Loucy (cell line): ENCODE data around the gene MCHR1.

Experiments
- H2AFZ ChIP-seq: fragments of 200-600 bp; sonication (generic); 2 replicates; pipeline ENCODE4 v1.6.0; 2016; ENCODE audit warnings: antibody characterized with exemption, mild to moderate bottlenecking, low read length, moderate library complexity
- H3F3A ChIP-seq: fragments of 200-600 bp; 2 replicates; pipeline ENCODE4 v1.6.0; 2016; ENCODE audit warnings: antibody characterized with exemption, low read depth, mild to moderate bottlenecking
- H3K27me3 ChIP-seq: fragments of 200-600 bp; sonication (generic); 2 replicates; pipeline ENCODE4 v1.6.1; 2014; ENCODE audit warnings: low read length, mild to moderate bottlenecking; ENCODE audit not compliant: insufficient read depth, poor library complexity, severe bottlenecking
- H3K36me3 ChIP-seq: fragments of 200-600 bp; sonication (generic); 2 replicates; pipeline ENCODE4 v1.6.1; 2016; ENCODE audit warnings: low read length; ENCODE audit not compliant: insufficient read depth
- H3K4me1 ChIP-seq: fragments of 200-600 bp; sonication (generic); 2 replicates; pipeline ENCODE4 v1.5.1; 2014; ENCODE audit warnings: low read length, mild to moderate bottlenecking; ENCODE audit not compliant: insufficient read depth, poor library complexity, severe bottlenecking
- H3K4me2 ChIP-seq: fragments of 200-600 bp; sonication (generic); 2 replicates; pipeline ENCODE4 v1.6.0; 2014; ENCODE audit warnings: antibody characterized with exemption, low read length, low read depth, mild to moderate bottlenecking; ENCODE audit not compliant: poor library complexity, severe bottlenecking
- H3K4me3 ChIP-seq: fragments of 200-600 bp; sonication (generic); 2 replicates; pipeline ENCODE4 v1.5.1; 2014; ENCODE audit warnings: low read length, mild to moderate bottlenecking, mixed read lengths; ENCODE audit not compliant: poor library complexity, severe bottlenecking
- H3K79me2 ChIP-seq: fragments of 200-600 bp; sonication (generic); 2 replicates; pipeline ENCODE4 v1.6.1; 2014; ENCODE audit warnings: low read length; ENCODE audit not compliant: insufficient read depth
- H3K9ac ChIP-seq: fragments of 200-600 bp; sonication (generic); 2 replicates; pipeline ENCODE4 v1.6.0; 2014; ENCODE audit warnings: mild to moderate bottlenecking, low read depth, low read length, moderate library complexity; ENCODE audit not compliant: poor library complexity, severe bottlenecking
- H3K9me2 ChIP-seq: fragments of 200-600 bp; sonication (generic); replicated peaks from 2 replicates; pipeline ENCODE4 v1.6.1; 2016; ENCODE audit warnings: low read depth, low read length, mixed read lengths
- H3K9me3 ChIP-seq: fragments of 200-600 bp; sonication (generic); 2 replicates; pipeline ENCODE4 v1.6.1; 2014; ENCODE audit warnings: mild to moderate bottlenecking, antibody characterized with exemption, low read length, low read depth; ENCODE audit not compliant: insufficient read depth
- H4K20me1 ChIP-seq: fragments of 200-600 bp; sonication (generic); 2 replicates; pipeline ENCODE4 v1.6.0; 2014; ENCODE audit warnings: antibody characterized with exemption, low read length, mild to moderate bottlenecking; ENCODE audit not compliant: insufficient read depth, poor library complexity, severe bottlenecking
- EZH2phosphoT487 ChIP-seq: fragments of 200-600 bp; IDR thresholded peaks from 2 replicates; pipeline ENCODE4 v1.6.1; 2018; ENCODE audit warnings: antibody characterized with exemption, mild to moderate bottlenecking, moderate library complexity, borderline replicate concordance
- TF ChIP-seq, protein P1 (sequence below): fragments of 200-600 bp; sonication (generic); conservative IDR thresholded peaks from 2 replicates; pipeline ENCODE4 v1.5.1; 2014; ENCODE audit warnings: mild to moderate bottlenecking, antibody characterized with exemption, low read length

MCHR1 gene

DNA sequence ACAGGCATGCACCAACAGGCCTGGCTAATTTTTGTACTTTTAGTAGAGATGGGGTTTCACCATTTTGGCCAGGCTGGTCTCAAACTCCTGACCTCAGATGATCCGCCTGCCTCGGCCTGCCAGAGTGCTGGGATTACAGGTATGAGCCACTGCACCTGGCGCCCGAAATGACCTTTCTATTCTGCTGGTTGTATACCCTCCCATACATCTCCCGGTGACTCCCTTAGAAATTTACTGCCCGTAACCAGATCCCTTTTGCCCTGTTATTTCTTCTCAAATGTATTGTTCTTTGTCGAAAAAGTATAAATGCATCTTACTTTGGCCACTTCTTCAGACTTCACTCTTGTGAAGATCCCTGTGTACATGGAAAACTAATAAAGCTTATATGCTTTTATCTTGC is 22.0 kb downstream of the MCHR1 start:
- TF ChIP-seq, protein P1, sequence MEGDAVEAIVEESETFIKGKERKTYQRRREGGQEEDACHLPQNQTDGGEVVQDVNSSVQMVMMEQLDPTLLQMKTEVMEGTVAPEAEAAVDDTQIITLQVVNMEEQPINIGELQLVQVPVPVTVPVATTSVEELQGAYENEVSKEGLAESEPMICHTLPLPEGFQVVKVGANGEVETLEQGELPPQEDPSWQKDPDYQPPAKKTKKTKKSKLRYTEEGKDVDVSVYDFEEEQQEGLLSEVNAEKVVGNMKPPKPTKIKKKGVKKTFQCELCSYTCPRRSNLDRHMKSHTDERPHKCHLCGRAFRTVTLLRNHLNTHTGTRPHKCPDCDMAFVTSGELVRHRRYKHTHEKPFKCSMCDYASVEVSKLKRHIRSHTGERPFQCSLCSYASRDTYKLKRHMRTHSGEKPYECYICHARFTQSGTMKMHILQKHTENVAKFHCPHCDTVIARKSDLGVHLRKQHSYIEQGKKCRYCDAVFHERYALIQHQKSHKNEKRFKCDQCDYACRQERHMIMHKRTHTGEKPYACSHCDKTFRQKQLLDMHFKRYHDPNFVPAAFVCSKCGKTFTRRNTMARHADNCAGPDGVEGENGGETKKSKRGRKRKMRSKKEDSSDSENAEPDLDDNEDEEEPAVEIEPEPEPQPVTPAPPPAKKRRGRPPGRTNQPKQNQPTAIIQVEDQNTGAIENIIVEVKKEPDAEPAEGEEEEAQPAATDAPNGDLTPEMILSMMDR, result no peak
- no peak for TF ChIP-seq EZH2phosphoT487
- no peak overlapping the region for H3K9ac ChIP-seq
- no peak overlapping the region for H3K4me3 ChIP-seq
- no peaks in the 10 kb centered on the region for H3K27me3 ChIP-seq
- no peaks in the 10 kb centered on the region for H3K36me3 ChIP-seq
- no peaks in the 10 kb centered on the region for H3K9me2 ChIP-seq
- H3K4me1 ChIP-seq, result peaks cover 8% of the 10 kb centered on the region
- H4K20me1 ChIP-seq, result no peaks in the 10 kb centered on the region
- no peaks in the 10 kb centered on the region for H3K79me2 ChIP-seq
- H3K4me2 ChIP-seq, result no peak overlapping the region
- no peaks in the 10 kb centered on the region for H3K9me3 ChIP-seq
- H3F3A ChIP-seq, result no peaks in the 10 kb centered on the region
- H2AFZ ChIP-seq, result no peak overlapping the region

DNA sequence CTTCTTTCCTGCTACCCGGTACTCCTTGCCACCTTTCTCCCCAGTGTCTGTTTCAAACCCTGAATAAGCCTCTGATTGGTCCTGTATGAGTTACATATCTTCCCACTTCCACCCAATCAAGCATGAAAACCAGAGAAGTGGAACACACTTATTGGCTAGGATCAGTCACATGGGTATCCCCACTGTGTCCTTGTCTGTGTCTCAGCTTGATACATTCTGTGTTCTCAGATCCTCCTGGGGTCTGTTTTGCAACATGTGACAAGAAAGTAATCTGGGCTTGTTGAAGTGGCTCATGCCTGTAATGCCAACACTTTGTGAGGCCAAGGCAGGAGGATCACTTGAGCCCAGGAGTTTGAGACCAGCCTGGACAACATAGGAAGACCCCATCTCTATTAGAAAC is 23.9 kb downstream of the MCHR1 start:
- Histone ChIP-seq H3K9me2 (no peaks in the 10 kb centered on the region), H2AFZ (peak overlapping the region; percentile 41), H3K9ac (peak overlapping the region; percentile 2), H3F3A (no peaks in the 10 kb centered on the region), H3K9me3 (no peaks in the 10 kb centered on the region), H3K36me3 (no peaks in the 10 kb centered on the region), H3K4me1 (peaks cover 8% of the 10 kb centered on the region), H3K79me2 (no peaks in the 10 kb centered on the region), H3K4me3 (no peak overlapping the region), H3K27me3 (no peaks in the 10 kb centered on the region), H4K20me1 (no peaks in the 10 kb centered on the region), H3K4me2 (no peak overlapping the region)
- no peak for TF ChIP-seq EZH2phosphoT487
- TF ChIP-seq, protein P1, result no peak

DNA sequence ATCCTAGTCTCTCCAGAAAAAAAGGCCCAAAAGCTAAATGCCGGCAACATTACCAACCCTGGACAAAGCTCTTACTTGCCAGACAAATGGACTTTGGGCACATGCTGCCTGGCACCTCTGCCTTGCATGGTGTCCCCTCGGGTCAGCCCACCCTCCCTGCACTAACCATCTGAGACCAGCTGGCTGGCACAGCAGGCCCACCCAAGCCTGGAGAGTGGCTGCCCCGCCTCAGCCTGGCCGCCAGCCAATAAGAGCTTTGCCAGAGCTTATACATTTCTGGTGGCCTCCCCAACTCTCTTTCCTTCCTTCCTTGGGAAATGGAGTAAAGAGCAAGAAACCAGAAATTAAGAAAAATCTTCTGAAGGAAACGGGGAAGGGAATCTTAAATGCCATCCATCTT is 24.5 kb downstream of the MCHR1 start:
- Histone ChIP-seq H3K4me1 (peaks cover 8% of the 10 kb centered on the region), H3K9me2 (no peaks in the 10 kb centered on the region)

More for the DNA sequence above, 24.5 kb downstream of the MCHR1 start:
- peak overlapping the region; percentile 41; the same call in 1 of the 2 replicates for H2AFZ ChIP-seq
- H4K20me1 ChIP-seq, result no peaks in the 10 kb centered on the region
- TF ChIP-seq, protein P1, result no peak
- TF ChIP-seq EZH2phosphoT487, result no peak
- no peaks in the 10 kb centered on the region for H3K27me3 ChIP-seq
- H3K9me3 ChIP-seq, result no peaks in the 10 kb centered on the region
- no peaks in the 10 kb centered on the region for H3K79me2 ChIP-seq
- H3K4me2 ChIP-seq, result no peak overlapping the region
- no peaks in the 10 kb centered on the region for H3F3A ChIP-seq
- peak overlapping the region; percentile 2 for H3K9ac ChIP-seq
- H3K36me3 ChIP-seq, result no peaks in the 10 kb centered on the region
- H3K4me3 ChIP-seq, result no peak overlapping the region
